Loucy (cell line): Measurements from ENCODE around the gene HSD3B2.

Source experiments
- CTCF ChIP-seq: fragments of 200-600 bp; sonication (generic); conservative IDR thresholded peaks from 2 replicates; pipeline ENCODE4 v1.5.1; 2014; ENCODE audit warnings: mild to moderate bottlenecking, antibody characterized with exemption, low read length
- EZH2phosphoT487 ChIP-seq: fragments of 200-600 bp; IDR thresholded peaks from 2 replicates; pipeline ENCODE4 v1.6.1; 2018; ENCODE audit warnings: antibody characterized with exemption, mild to moderate bottlenecking, moderate library complexity, borderline replicate concordance

GRCh38 chr1:119451158-119451557 is 36.2 kb downstream of the HSD3B2 start:
- TF ChIP-seq CTCF = no peak
- TF ChIP-seq EZH2phosphoT487 = no peak
